ENCODE data around the gene CHTF18.

DNA sequence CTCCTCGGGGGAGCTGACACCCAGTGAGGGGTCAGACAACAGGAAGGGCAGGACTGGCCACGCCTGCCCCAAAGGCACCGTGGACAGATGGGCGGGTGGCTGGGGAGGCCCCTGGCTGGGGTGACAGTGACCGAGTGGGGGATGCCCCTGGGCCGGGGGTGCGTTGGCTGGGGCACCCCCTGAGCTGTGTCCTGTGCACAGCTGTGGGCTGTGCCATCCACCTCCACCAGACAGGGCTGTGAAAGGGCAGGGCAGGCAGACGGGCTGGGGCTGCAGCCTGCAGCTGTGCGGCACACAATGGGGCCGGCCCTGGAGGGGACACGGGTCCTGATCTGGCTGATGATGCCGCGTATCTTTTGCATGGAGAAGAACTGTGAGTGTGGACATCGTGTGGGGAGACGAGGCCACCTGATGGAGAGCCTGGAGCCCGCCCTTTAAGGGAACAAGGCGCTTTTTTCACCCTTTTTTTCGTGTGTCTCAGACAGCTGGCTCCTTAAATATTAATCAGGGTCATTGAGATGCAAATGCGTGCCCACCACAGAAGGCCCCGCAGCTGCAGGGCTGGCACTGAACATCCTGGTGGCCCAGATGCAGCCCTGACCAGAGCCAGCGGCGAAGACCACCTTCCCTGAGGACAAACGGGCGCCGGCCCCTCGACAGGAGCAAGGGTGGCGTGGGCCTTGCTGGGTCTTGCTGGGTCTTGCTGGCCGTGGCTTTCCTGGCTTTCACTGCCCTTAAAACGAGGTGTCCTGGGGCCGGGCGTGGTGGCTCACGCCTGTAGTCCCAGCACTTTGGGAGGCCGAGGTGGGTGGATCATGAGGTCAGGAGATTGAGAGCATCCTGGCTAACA is 54.5 kb downstream of the CHTF18 start:
- no peak for TF ChIP-seq POLR2A (IDR thresholded peaks at IDR 0.05)
- TF ChIP-seq, protein P1, sequence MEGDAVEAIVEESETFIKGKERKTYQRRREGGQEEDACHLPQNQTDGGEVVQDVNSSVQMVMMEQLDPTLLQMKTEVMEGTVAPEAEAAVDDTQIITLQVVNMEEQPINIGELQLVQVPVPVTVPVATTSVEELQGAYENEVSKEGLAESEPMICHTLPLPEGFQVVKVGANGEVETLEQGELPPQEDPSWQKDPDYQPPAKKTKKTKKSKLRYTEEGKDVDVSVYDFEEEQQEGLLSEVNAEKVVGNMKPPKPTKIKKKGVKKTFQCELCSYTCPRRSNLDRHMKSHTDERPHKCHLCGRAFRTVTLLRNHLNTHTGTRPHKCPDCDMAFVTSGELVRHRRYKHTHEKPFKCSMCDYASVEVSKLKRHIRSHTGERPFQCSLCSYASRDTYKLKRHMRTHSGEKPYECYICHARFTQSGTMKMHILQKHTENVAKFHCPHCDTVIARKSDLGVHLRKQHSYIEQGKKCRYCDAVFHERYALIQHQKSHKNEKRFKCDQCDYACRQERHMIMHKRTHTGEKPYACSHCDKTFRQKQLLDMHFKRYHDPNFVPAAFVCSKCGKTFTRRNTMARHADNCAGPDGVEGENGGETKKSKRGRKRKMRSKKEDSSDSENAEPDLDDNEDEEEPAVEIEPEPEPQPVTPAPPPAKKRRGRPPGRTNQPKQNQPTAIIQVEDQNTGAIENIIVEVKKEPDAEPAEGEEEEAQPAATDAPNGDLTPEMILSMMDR (IDR thresholded peaks at IDR 0.05): no peak

Data from right lobe of liver (tissue), 4 donors.